ENCODE measurements around the gene LPP. TPM values are rescaled to one million over a fixed set of nuclear protein-coding genes. Genes with fewer than 3 reads are reported as not detected.
"Not testable (repeated sequence)": the region's sequence is repeated elsewhere in the genome, so short reads cannot be mapped to it uniquely, and the experiment has no call there.

The LPP gene
- total RNA-seq, 4 donors from 2014 or later, result 1,872 to 3,079 (median 2,300) TPM

GRCh38 chr3:188417271-188417696, 263.3 kb downstream of the LPP start:
- no peak overlapping the region for H3K4me3 ChIP-seq
- H3K27me3 ChIP-seq, result no peaks in the 10 kb centered on the region
- 89% methylated on average over 3 of the region's 3 CpGs for WGBS
- TF ChIP-seq EP300 (IDR thresholded peaks at IDR 0.05), result peak; percentile 36
- TF ChIP-seq, protein P1, sequence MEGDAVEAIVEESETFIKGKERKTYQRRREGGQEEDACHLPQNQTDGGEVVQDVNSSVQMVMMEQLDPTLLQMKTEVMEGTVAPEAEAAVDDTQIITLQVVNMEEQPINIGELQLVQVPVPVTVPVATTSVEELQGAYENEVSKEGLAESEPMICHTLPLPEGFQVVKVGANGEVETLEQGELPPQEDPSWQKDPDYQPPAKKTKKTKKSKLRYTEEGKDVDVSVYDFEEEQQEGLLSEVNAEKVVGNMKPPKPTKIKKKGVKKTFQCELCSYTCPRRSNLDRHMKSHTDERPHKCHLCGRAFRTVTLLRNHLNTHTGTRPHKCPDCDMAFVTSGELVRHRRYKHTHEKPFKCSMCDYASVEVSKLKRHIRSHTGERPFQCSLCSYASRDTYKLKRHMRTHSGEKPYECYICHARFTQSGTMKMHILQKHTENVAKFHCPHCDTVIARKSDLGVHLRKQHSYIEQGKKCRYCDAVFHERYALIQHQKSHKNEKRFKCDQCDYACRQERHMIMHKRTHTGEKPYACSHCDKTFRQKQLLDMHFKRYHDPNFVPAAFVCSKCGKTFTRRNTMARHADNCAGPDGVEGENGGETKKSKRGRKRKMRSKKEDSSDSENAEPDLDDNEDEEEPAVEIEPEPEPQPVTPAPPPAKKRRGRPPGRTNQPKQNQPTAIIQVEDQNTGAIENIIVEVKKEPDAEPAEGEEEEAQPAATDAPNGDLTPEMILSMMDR (IDR thresholded peaks at IDR 0.05), result no peak
- no peak for TF ChIP-seq POLR2A (IDR thresholded peaks at IDR 0.05; ENCODE audit: low read depth)
- TF ChIP-seq POLR2AphosphoS5 (IDR thresholded peaks at IDR 0.05), result peak; percentile 45 to 77
- peaks cover 12 to 77% (median 71%) of the 10 kb centered on the region in 4 donors for H3K4me1 ChIP-seq
- H3K9me3 ChIP-seq, result no peaks in the 10 kb centered on the region
- no peak for DNase-seq (ENCODE audit: extremely low spot score)
- H3K36me3 ChIP-seq, result peaks cover 0 to 3% (median 0%) of the 10 kb centered on the region in 4 donors
- intact Hi-C loops (cut with DNase I), result no loop called here
- H3K27ac ChIP-seq (replicated peaks in 1 of 4), result peak overlapping the region; percentile 0 to 48 (median 28)

DNA sequence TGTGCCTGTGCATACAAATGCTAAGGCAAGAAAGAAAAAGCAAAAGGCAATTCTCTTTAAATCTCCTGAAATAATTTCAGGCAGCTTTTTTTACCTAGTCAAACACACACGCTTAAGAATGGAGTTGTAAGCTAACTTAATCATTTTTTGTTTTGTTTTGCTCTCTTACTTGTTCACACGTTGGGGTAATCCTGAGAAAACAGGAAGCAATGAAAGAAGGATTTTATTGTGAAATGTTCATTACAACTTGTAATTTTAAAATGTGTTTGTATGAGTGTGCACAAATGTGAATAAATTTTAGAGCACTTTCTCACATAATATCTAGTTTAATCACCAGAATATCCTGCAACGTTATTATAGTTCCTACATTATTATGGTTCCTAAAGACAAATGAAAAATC, 263.8 kb downstream of the LPP start:
- intact Hi-C loops (cut with DNase I), result no loop called here
- no peak for DNase-seq (ENCODE audit: extremely low spot score)
- Histone ChIP-seq H3K4me3 (no peak overlapping the region), H3K27ac (replicated peaks in 1 of 4) (peak overlapping the region in 3 of 4 donors; percentile 19 to 48 (median 20)), H3K36me3 (peaks cover 0 to 3% (median 0%) of the 10 kb centered on the region in 4 donors), H3K4me1 (peaks cover 12 to 77% (median 71%) of the 10 kb centered on the region in 4 donors), H3K9me3 (no peaks in the 10 kb centered on the region), H3K27me3 (no peaks in the 10 kb centered on the region)
- no peak for TF ChIP-seq EP300 (IDR thresholded peaks at IDR 0.05)
- 75% methylated on average over 3 of the region's 3 CpGs for WGBS

GRCh38 chr3:188421151-188421821, 267.3 kb downstream of the LPP start:
- WGBS, result 45% methylated on average over 2 of the region's 2 CpGs
- TF ChIP-seq POLR2A (IDR thresholded peaks at IDR 0.05; ENCODE audit: low read depth) (no peak), POLR2AphosphoS5 (IDR thresholded peaks at IDR 0.05) (no peak), EP300 (IDR thresholded peaks at IDR 0.05) (no peak)
- TF ChIP-seq, protein P1 (IDR thresholded peaks at IDR 0.05), result no peak
- H3K27ac ChIP-seq (replicated peaks in 1 of 4), result peak overlapping the region; percentile 23 to 56 (median 42)

DNA sequence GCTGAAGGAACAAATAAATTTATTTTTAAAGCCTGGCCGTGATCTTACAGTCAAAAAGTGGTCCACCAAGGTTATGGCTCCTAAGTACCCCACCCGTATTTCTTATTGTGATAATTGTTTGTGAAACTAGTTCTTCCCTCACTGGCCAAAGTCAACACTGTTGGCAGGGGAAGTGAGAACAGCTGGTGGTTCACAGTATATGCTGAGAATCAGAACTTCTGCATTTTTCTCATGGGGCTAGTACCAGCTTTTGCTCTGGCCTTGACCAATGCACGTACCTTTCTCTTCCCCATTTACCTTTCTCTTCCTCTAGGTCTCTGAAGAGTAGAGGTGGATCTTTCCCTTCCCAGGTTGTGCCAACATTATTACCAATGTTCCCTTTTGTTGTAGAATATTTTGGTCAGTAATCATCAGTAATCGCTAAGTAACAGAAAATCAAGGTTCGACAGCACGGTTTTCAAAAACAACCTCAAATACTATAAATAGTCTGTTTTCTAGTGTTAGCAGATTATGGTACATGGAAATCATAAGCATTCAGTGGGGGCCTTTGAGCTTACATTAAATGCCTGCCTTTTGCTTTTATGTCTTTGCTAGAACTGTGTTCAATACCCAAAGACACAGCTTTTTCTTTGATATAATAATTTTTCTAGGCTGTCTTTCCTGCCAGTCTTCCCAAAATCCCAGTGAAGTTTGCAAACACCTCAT, 268.0 kb downstream of the LPP start:
- Histone ChIP-seq H3K4me3 (no peak overlapping the region), H3K4me1 (peaks cover 12 to 43% (median 35%) of the 10 kb centered on the region in 4 donors), H3K27me3 (no peaks in the 10 kb centered on the region), H3K27ac (replicated peaks in 1 of 4) (peak overlapping the region; percentile 11 to 56 (median 33)), H3K36me3 (no peaks in the 10 kb centered on the region), H3K9me3 (no peaks in the 10 kb centered on the region)
- intact Hi-C loops (cut with DNase I), result no loop called here
- no peak for TF ChIP-seq POLR2A (IDR thresholded peaks at IDR 0.05; ENCODE audit: low read depth)
- TF ChIP-seq EP300 (IDR thresholded peaks at IDR 0.05), result no peak
- TF ChIP-seq POLR2AphosphoS5 (IDR thresholded peaks at IDR 0.05), result peak in 1 of 2 donors; percentile 37
- no peak for DNase-seq (ENCODE audit: extremely low spot score)
- 74% methylated on average over 6 of the region's 6 CpGs for WGBS

More at GRCh38 chr3:188421151-188421821, 267.3 kb downstream of the LPP start:
- peaks cover 12 to 46% (median 42%) of the 10 kb centered on the region in 4 donors for H3K4me1 ChIP-seq
- H3K4me3 ChIP-seq, result no peak overlapping the region
- no peaks in the 10 kb centered on the region for H3K27me3 ChIP-seq
- DNase-seq (ENCODE audit: extremely low spot score), result no peak
- intact Hi-C loops (cut with DNase I), result no loop called here
- peaks cover 0 to 2% (median 0%) of the 10 kb centered on the region in 4 donors for H3K36me3 ChIP-seq
- no peaks in the 10 kb centered on the region for H3K9me3 ChIP-seq

GRCh38 chr3:188427981-188428380, 274.0 kb downstream of the LPP start:
- intact Hi-C loops (cut with DNase I), result not testable (repeated sequence)

GRCh38 chr3:188431040-188431439, 277.1 kb downstream of the LPP start:
- intact Hi-C loops (cut with DNase I), result no loop called here
- no peak overlapping the region for H3K4me3 ChIP-seq
- H3K27me3 ChIP-seq, result no peaks in the 10 kb centered on the region
- TF ChIP-seq POLR2AphosphoS5 (IDR thresholded peaks at IDR 0.05), result no peak
- no peak for TF ChIP-seq EP300 (IDR thresholded peaks at IDR 0.05)
- no peak for TF ChIP-seq POLR2A (IDR thresholded peaks at IDR 0.05; ENCODE audit: low read depth)
- TF ChIP-seq, protein P1 (IDR thresholded peaks at IDR 0.05), result no peak
- 80% methylated on average over 5 of the region's 5 CpGs for WGBS
- peak overlapping the region; percentile 5 to 45 (median 26) for H3K27ac ChIP-seq (replicated peaks in 1 of 4)
- H3K9me3 ChIP-seq, result no peaks in the 10 kb centered on the region
- DNase-seq (ENCODE audit: extremely low spot score), result no peak
- no peaks in the 10 kb centered on the region for H3K36me3 ChIP-seq
- peaks cover 18 to 88% (median 68%) of the 10 kb centered on the region in 4 donors for H3K4me1 ChIP-seq

More at GRCh38 chr3:188427981-188428380, 274.0 kb downstream of the LPP start:
- TF ChIP-seq POLR2AphosphoS5 (IDR thresholded peaks at IDR 0.05), result peak in 1 of 2 donors; percentile 17
- no CpG with 5 or more reads among the region's 4 CpGs for WGBS
- not testable (repeated sequence) for H3K27me3 ChIP-seq; DNase-seq (ENCODE audit: extremely low spot score); H3K36me3 ChIP-seq; H3K9me3 ChIP-seq; H3K4me3 ChIP-seq
- H3K4me1 ChIP-seq, result peaks cover 15 to 65% (median 47%) of the 10 kb centered on the region in 4 donors
- H3K27ac ChIP-seq (replicated peaks in 1 of 4), result peak overlapping the region in 2 of 4 donors; percentile 22 to 32
